HG03521 (cell line): Measurements from ENCODE around the gene WFIKKN1.

Experiments used
- ATAC-seq: cut with Tn5 transposase; IDR thresholded peaks from one replicate; pipeline ENCODE4 v1.9.1; 2021; ENCODE audit warnings: mild to moderate bottlenecking, moderate library complexity; ENCODE audit not compliant: unreplicated experiment

WFIKKN1 gene

GRCh38 chr16:652454-653305, 21.9 kb downstream of the WFIKKN1 start:
- ATAC-seq: no peak

- ATAC-seq: no peak
These were observed 23.2 kb downstream of the WFIKKN1 start for GRCh38 chr16:654034-654433.

DNA sequence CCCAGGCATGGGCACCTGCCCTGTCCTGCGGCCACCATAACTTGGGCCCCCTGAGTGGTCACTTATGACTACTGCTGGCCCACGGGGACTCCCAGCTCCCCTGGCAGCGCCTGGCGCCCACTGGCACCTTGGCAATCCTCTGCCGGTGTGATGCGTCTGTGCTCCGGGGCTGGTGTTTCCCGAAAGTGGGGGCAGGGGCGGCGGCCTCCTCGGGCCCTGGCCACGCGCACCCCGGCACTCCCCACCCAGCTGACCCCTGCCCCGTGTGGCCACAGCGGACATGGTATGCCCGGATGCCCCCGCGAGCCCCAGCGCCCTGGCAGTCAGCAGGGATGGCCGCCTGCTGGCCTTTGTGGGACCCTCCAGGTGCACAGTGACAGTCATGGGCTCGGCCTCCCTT, 26.7 kb downstream of the WFIKKN1 start:
- ATAC-seq: no peak

- no peak for ATAC-seq
These were observed 28.1 kb downstream of the WFIKKN1 start for GRCh38 chr16:658679-659571.

DNA sequence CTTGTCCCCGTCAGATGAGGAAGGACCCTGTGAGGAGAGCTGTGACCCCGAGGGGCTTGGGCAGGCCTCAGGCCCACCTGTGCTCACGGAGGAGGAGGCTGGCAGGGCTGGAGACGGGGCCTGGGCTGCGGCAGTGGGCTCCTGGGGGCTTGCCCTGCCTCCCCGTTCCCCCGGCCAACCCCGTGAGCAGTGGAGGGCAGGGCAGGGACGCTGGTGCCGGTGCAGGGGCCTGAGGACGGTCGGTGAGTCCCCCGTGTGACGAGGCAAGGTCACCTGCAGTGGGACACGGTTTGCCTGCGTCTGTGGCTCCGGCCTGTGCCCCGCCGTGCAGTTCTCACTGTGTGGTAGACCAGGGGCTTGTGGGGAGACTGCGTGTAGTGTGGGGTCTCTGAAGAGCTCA, 28.8 kb downstream of the WFIKKN1 start:
- no peak for ATAC-seq

DNA sequence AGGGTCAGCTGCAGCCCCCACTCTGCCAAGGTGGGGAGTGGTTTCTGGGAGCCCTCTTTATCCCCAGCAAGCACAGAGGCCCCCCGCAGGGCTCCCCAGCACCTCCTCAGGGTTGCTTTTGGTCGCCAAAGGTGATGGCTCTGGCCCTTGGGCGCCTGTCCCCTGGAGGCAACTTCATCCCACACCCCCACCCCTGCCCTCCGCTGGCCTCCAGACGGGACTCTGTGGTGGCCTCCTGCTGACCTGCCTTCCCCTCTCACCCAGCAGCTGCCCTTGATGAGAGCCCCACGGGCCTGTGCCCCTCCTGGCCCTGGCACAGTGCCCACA, 29.3 kb downstream of the WFIKKN1 start:
- ATAC-seq: no peak

DNA sequence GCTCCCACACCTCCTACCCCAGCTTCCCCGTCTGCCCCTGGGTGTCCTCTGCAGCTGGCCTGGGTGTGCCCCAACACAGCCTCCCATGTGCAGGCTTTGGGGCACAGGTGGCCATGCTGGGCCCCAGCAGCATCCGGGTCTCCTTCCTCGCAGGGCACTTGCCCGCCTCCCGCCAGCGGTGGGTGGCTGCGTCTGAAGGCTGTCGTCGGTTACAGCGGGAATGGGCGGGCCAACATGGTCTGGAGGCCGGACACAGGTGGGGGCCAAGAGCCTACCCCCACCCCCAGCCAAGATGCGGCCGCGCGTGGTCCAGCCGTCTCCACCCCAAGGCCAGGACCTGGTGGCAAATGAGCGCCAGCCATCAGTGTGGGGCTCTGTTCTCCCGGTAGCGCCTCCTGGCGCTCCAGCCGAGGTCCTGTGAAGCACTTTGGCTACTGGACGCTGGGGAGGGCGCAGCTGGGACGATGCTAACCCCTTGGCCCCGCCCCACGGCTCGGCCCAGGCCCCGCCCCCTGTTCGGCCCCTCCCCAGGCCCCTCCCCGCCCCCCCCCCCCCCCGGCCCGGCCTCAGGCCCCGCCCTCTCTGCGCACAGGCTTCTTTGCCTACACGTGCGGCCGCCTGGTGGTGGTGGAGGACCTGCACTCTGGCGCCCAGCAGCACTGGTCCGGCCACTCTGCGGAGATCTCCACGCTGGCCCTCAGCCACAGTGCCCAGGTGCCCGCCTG, 29.8 kb downstream of the WFIKKN1 start:
- ATAC-seq: peak; percentile 47

DNA sequence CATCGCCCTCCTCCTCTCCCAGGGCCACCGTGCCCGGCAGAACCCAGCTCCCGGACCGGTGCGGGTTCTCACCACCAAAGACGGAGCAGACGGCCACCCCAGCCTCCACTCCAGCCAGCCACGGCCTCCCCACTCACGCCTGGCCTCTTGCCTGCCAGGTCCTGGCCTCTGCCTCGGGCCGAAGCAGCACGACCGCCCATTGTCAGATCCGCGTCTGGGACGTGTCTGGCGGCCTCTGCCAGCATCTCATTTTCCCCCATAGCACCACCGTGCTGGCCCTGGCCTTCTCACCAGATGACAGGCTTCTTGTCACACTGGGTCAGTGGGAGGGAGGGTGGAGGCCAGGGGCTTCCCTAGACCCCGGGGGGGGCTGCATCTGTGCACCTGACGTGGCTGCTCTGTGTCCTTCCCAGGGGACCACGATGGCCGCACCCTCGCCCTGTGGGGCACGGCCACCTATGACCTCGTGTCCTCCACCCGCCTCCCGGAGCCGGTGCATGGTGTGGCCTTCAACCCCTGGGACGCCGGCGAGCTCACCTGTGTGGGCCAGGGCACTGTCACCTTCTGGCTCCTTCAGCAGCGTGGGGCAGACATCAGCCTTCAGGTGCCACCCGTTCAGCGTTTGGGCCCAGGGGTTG, 30.5 kb downstream of the WFIKKN1 start:
- peak; percentile 12 for ATAC-seq

- no peak for ATAC-seq
These were observed 31.3 kb downstream of the WFIKKN1 start for GRCh38 chr16:662095-662494.

- no peak for ATAC-seq
These were observed 31.8 kb downstream of the WFIKKN1 start for GRCh38 chr16:662597-662996.

- ATAC-seq: no peak
These were observed 35.8 kb downstream of the WFIKKN1 start for GRCh38 chr16:666572-666971.

DNA sequence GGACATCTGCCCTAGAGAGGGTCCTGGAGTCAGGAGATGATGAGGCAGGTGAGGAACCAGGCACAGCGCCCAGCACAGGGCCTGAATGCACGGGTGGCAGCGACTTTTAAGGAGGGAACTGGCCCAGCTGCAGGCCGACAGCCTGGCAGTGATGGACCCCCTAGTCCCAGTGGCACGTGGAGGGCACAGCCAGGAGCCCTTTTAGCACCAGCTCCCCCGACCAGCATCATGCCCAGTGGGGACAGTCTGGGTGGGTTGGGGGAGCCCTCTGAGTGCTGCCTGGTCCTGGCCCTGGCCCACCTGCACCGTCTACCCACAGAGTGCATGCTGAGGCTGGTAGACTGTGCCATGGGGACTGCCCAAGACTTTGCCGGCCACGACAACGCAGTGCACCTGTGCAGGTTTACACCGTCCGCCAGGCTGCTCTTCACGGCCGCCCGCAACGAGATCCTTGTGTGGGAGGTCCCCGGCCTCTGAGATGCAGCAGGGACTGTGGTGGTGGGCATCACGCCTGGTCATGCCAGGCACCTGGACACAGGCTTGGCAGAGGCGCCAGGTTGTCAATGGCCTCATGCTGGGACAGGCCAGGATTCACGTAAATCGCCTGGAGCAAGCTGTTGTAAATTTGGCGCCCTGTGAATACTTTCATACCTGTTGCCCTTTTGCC, 36.5 kb downstream of the WFIKKN1 start:
- ATAC-seq: no peak

DNA sequence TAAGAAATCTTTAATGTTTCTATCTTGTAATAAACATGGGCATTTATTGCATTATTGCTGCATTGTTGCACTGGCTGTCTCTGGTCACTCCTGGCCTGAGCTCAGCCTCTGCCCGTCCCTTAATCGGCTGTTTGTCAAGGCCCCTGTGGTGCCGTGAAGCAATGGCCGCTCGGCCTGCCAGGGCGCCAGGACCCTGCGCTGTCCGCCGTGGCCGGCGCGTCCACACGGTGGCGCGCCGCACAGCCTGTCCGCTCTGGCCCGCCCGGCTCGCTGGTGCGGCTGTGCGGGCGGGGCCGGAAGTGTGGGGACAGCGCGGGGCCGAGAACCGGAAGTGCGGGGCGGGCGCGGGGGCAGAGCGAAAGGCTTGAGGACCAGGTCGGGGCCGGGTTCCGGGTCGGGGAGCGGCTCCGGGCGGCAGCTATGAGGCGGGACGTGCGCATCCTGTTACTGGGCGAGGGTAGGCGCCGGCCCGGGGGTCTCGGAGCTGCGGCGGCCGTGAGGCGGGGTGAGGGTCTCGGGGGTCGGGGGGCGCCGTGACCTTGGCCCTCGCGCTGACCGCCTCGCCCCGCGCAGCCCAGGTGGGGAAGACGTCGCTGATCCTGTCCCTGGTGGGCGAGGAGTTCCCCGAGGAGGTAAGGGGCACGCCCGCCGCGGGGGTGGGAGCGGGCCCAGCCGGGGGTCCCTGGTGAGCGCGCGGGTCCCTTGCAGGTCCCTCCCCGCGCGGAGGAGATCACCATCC, 37.2 kb downstream of the WFIKKN1 start, which contains the start of gene RHOT2:
RHOT2 (plus strand) TSS at position 353 of the 739 bp plus-strand sequence; CDS start at position 421, 68 bp downstream.
- peak; percentile 84 for ATAC-seq

DNA sequence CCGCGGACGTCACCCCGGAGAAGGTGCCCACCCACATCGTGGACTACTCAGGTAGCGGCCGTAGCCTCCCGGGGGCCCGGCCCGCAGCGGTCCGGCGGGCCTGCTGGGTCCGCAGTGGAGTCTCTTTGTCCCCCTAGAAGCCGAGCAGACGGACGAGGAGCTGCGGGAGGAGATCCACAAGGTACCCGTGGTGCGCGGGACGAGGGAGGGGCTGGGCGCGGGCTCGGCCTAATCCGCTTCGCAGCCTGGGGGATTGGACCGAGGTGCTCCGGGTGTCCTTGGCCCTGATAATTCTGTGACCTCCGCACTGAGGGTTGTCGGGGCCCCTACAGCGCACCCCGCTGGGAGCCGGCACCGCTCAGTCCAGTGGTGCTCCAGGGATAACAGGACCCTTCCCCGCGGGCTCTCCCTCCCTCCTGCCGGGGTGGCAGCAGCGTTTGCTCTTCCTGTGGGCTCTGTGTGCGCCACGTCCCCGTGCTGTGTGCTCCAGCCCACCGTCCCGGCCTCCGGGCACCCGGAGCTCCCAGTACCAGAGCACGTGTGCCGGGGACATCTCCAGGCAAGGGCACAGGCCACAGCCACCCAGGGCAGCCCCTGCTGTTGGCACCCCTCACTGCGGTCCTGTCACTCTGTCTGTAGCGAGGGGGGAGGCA, 37.9 kb downstream of the WFIKKN1 start:
- ATAC-seq: no peak

- no peak for ATAC-seq
These were observed 38.9 kb downstream of the WFIKKN1 start for GRCh38 chr16:669666-670065.

- ATAC-seq: no peak
These were observed 39.9 kb downstream of the WFIKKN1 start for GRCh38 chr16:670485-671352.

GRCh38 chr16:671353-672131, 40.8 kb downstream of the WFIKKN1 start:
- no peak for ATAC-seq
